Measurements from ENCODE around the gene CDYL.
A peak's percentile ranks its signal among the peaks of the same experiment; 100 is the strongest.

CDYL gene

GRCh38 chr6:4896401-4896800, 120.2 kb downstream of the CDYL start:
- H3K36me3 Mint-ChIP-seq, result peaks cover 45 to 67% of the 10 kb centered on the region in 2 donors
- H3K4me1 Mint-ChIP-seq, result peaks cover 7 to 13% of the 10 kb centered on the region in 2 donors
- H3K4me3 Mint-ChIP-seq, result no peak overlapping the region
- no peak for ATAC-seq (replicated peaks)
- no peaks in the 10 kb centered on the region for H3K27me3 Mint-ChIP-seq
- H3K27ac Mint-ChIP-seq, result no peak overlapping the region
- H3K9me3 Mint-ChIP-seq, result no peaks in the 10 kb centered on the region
- no peak for DNase-seq

GRCh38 chr6:4899249-4900034, 123.2 kb downstream of the CDYL start:
- no peak for ATAC-seq (replicated peaks)
- H3K36me3 Mint-ChIP-seq, result peaks cover 29 to 46% of the 10 kb centered on the region in 2 donors
- no peak overlapping the region for H3K4me3 Mint-ChIP-seq
- no peak overlapping the region for H3K27ac Mint-ChIP-seq
- no peak for DNase-seq
- H3K9me3 Mint-ChIP-seq, result no peaks in the 10 kb centered on the region
- H3K27me3 Mint-ChIP-seq, result no peaks in the 10 kb centered on the region
- peaks cover 14 to 23% of the 10 kb centered on the region in 2 donors for H3K4me1 Mint-ChIP-seq

- DNase-seq (no peak), ATAC-seq (replicated peaks) (peak; percentile 35 to 68)
- H3K9me3 Mint-ChIP-seq, result no peaks in the 10 kb centered on the region
- H3K4me3 Mint-ChIP-seq, result no peak overlapping the region
- no peaks in the 10 kb centered on the region for H3K27me3 Mint-ChIP-seq
- peaks cover 20 to 38% of the 10 kb centered on the region in 2 donors for H3K36me3 Mint-ChIP-seq
- peaks cover 24 to 40% of the 10 kb centered on the region in 2 donors for H3K4me1 Mint-ChIP-seq
- peak overlapping the region; percentile 73 for H3K27ac Mint-ChIP-seq
Measured at GRCh38 chr6:4901386-4902061, 125.3 kb downstream of the CDYL start.

GRCh38 chr6:4902363-4902762, 126.2 kb downstream of the CDYL start:
- Mint-ChIP-seq H3K4me1 (peaks cover 29 to 48% of the 10 kb centered on the region in 2 donors), H3K27ac (no peak overlapping the region), H3K27me3 (no peaks in the 10 kb centered on the region), H3K9me3 (no peaks in the 10 kb centered on the region), H3K4me3 (no peak overlapping the region), H3K36me3 (peaks cover 24 to 37% of the 10 kb centered on the region in 2 donors)
- ATAC-seq (replicated peaks) (peak; percentile 69 to 82), DNase-seq (no peak)

- no peak overlapping the region for H3K27ac Mint-ChIP-seq
- no peak overlapping the region for H3K4me3 Mint-ChIP-seq
- peaks cover 24 to 38% of the 10 kb centered on the region in 2 donors for H3K36me3 Mint-ChIP-seq
- no peaks in the 10 kb centered on the region for H3K27me3 Mint-ChIP-seq
- H3K4me1 Mint-ChIP-seq, result peaks cover 32 to 56% of the 10 kb centered on the region in 2 donors
- no peak for ATAC-seq (replicated peaks)
- DNase-seq, result no peak
- no peaks in the 10 kb centered on the region for H3K9me3 Mint-ChIP-seq
Measured at GRCh38 chr6:4903121-4903520, 126.9 kb downstream of the CDYL start.

- no peak for ATAC-seq (replicated peaks)
- no peaks in the 10 kb centered on the region for H3K9me3 Mint-ChIP-seq
- peaks cover 38 to 63% of the 10 kb centered on the region in 2 donors for H3K4me1 Mint-ChIP-seq
- no peaks in the 10 kb centered on the region for H3K27me3 Mint-ChIP-seq
- no peak overlapping the region for H3K27ac Mint-ChIP-seq
- no peak overlapping the region for H3K4me3 Mint-ChIP-seq
- DNase-seq, result no peak
- H3K36me3 Mint-ChIP-seq, result peaks cover 23 to 36% of the 10 kb centered on the region in 2 donors
Measured at GRCh38 chr6:4903751-4904370, 127.7 kb downstream of the CDYL start.

- Mint-ChIP-seq H3K4me3 (no peak overlapping the region), H3K27me3 (no peaks in the 10 kb centered on the region), H3K4me1 (peaks cover 41 to 65% of the 10 kb centered on the region in 2 donors), H3K36me3 (peaks cover 16 to 30% of the 10 kb centered on the region in 2 donors), H3K27ac (no peak overlapping the region), H3K9me3 (no peaks in the 10 kb centered on the region)
- no peak for DNase-seq
- ATAC-seq (replicated peaks), result no peak
Measured at GRCh38 chr6:4904461-4905025, 128.3 kb downstream of the CDYL start.

- Mint-ChIP-seq H3K4me1 (peaks cover 44 to 72% of the 10 kb centered on the region in 2 donors), H3K27me3 (no peaks in the 10 kb centered on the region), H3K27ac (peak overlapping the region; percentile 4), H3K36me3 (peaks cover 15 to 33% of the 10 kb centered on the region in 2 donors), H3K4me3 (peak overlapping the region in 1 of 2 donors; percentile 62), H3K9me3 (no peaks in the 10 kb centered on the region)
- no peak for DNase-seq
- peak; percentile 37 to 64 for ATAC-seq (replicated peaks)
Measured at GRCh38 chr6:4905826-4906225, 129.6 kb downstream of the CDYL start.

- ATAC-seq (replicated peaks) (peak; percentile 44 to 45), DNase-seq (no peak)
- peak overlapping the region; percentile 62 to 63 for H3K4me3 Mint-ChIP-seq
- peaks cover 40 to 66% of the 10 kb centered on the region in 2 donors for H3K4me1 Mint-ChIP-seq
- peaks cover 15 to 33% of the 10 kb centered on the region in 2 donors for H3K36me3 Mint-ChIP-seq
- H3K27ac Mint-ChIP-seq, result peak overlapping the region; percentile 49
- H3K9me3 Mint-ChIP-seq, result no peaks in the 10 kb centered on the region
- H3K27me3 Mint-ChIP-seq, result no peaks in the 10 kb centered on the region
Measured at GRCh38 chr6:4906293-4907276, 130.4 kb downstream of the CDYL start.

- Mint-ChIP-seq H3K27ac (peak overlapping the region; percentile 59), H3K36me3 (peaks cover 13 to 36% of the 10 kb centered on the region in 2 donors), H3K4me1 (peaks cover 36 to 56% of the 10 kb centered on the region in 2 donors), H3K4me3 (peak overlapping the region; percentile 23 to 57), H3K27me3 (no peaks in the 10 kb centered on the region), H3K9me3 (no peaks in the 10 kb centered on the region)
- no peak for ATAC-seq (replicated peaks)
- DNase-seq, result no peak
Measured at GRCh38 chr6:4907602-4908001, 131.4 kb downstream of the CDYL start.

GRCh38 chr6:4908062-4908461, 131.9 kb downstream of the CDYL start:
- no peak for DNase-seq
- peak overlapping the region in 1 of 2 donors; percentile 57 for H3K4me3 Mint-ChIP-seq
- ATAC-seq (replicated peaks), result no peak
- no peak overlapping the region for H3K27ac Mint-ChIP-seq
- peaks cover 11 to 37% of the 10 kb centered on the region in 2 donors for H3K36me3 Mint-ChIP-seq
- H3K27me3 Mint-ChIP-seq, result no peaks in the 10 kb centered on the region
- H3K9me3 Mint-ChIP-seq, result no peaks in the 10 kb centered on the region
- H3K4me1 Mint-ChIP-seq, result peaks cover 35 to 54% of the 10 kb centered on the region in 2 donors

GRCh38 chr6:4909063-4909706, 133.0 kb downstream of the CDYL start:
- no peaks in the 10 kb centered on the region for H3K27me3 Mint-ChIP-seq
- H3K4me3 Mint-ChIP-seq, result peak overlapping the region in 1 of 2 donors; percentile 11
- H3K4me1 Mint-ChIP-seq, result peaks cover 38 to 54% of the 10 kb centered on the region in 2 donors
- ATAC-seq (replicated peaks), result no peak
- no peak overlapping the region for H3K27ac Mint-ChIP-seq
- no peaks in the 10 kb centered on the region for H3K9me3 Mint-ChIP-seq
- DNase-seq, result no peak
- peaks cover 12 to 41% of the 10 kb centered on the region in 2 donors for H3K36me3 Mint-ChIP-seq

Data from stimulated activated naive B cell treated with anti-CD40 and anti-IgM and Interleukin-4, amounts not matched to agents 10 μg/mL and 1 μg/mL and 100 μg/mL, for 72 hours (primary cell).